ENCODE measurements around the gene MTA3. TPM values are rescaled to one million over a fixed set of nuclear protein-coding genes. Genes with fewer than 3 reads are reported as not detected.

Gene MTA3
- total RNA-seq, 1 experiment from 2014 or later, result 57.1 TPM

GRCh38 chr2:42636934-42637333, 68.5 kb downstream of the MTA3 start:
- Histone ChIP-seq H3K9me3 (ENCODE audit: low read depth, low read length, poor library complexity, severe bottlenecking) (no peaks in the 10 kb centered on the region), H3K4me3 (ENCODE audit: low read depth, low read length, poor library complexity, severe bottlenecking) (no peak overlapping the region), H3K4me1 (ENCODE audit: insufficient read depth, low read length, poor library complexity, severe bottlenecking) (peaks cover 9% of the 10 kb centered on the region), H3K36me3 (ENCODE audit: insufficient read depth, low read length, poor library complexity, severe bottlenecking) (no peaks in the 10 kb centered on the region), H3K27ac (ENCODE audit: low read depth, low read length, poor library complexity, severe bottlenecking) (no peak overlapping the region), H3K27me3 (replicated peaks; ENCODE audit: insufficient read depth, low read depth, low read length, poor library complexity) (no peaks in the 10 kb centered on the region)
- BruUV-seq (replicated peaks), result no TSS peak
- no peak for DNase-seq (ENCODE audit: low spot score)
- CTCF ChIA-PET, result interaction anchor here (0.6 kb wide), 1 partner anchor 266 kb away, joined by 3 read pairs; no protein-coding TSS in a partner anchor
- POLR2A ChIA-PET (ENCODE audit: low non-redundant PET), result no interaction called here
- intact Hi-C loops (cut with micrococcal nuclease; ENCODE audit: unreplicated experiment), result no loop called here
- TF ChIP-seq CTCF (conservative IDR thresholded peaks at IDR 0.05; ENCODE audit: low read depth, low read length) (no peak), EZH2 (IDR thresholded peaks at IDR 0.05; ENCODE audit: borderline replicate concordance, low read depth, low read length, poor library complexity, severe bottlenecking) (no peak)

- no peak for DNase-seq (ENCODE audit: low spot score)
- ChIA-PET POLR2A (ENCODE audit: low non-redundant PET) (no interaction called here), CTCF (interaction anchor here (0.7 kb wide), 1 partner anchor 279 kb away, joined by 3 read pairs; no protein-coding TSS in a partner anchor)
- intact Hi-C loops (cut with micrococcal nuclease; ENCODE audit: unreplicated experiment), result no loop called here
- Histone ChIP-seq H3K4me1 (ENCODE audit: insufficient read depth, low read length, poor library complexity, severe bottlenecking) (peaks cover 9% of the 10 kb centered on the region), H3K4me3 (ENCODE audit: low read depth, low read length, poor library complexity, severe bottlenecking) (no peak overlapping the region), H3K9me3 (ENCODE audit: low read depth, low read length, poor library complexity, severe bottlenecking) (no peaks in the 10 kb centered on the region), H3K27ac (ENCODE audit: low read depth, low read length, poor library complexity, severe bottlenecking) (no peak overlapping the region), H3K27me3 (replicated peaks; ENCODE audit: insufficient read depth, low read depth, low read length, poor library complexity) (no peaks in the 10 kb centered on the region), H3K36me3 (ENCODE audit: insufficient read depth, low read length, poor library complexity, severe bottlenecking) (peaks cover 2% of the 10 kb centered on the region)
- BruUV-seq (replicated peaks), result no TSS peak
- TF ChIP-seq EZH2 (IDR thresholded peaks at IDR 0.05; ENCODE audit: borderline replicate concordance, low read depth, low read length, poor library complexity, severe bottlenecking), result no peak
- no peak for TF ChIP-seq CTCF (conservative IDR thresholded peaks at IDR 0.05; ENCODE audit: low read depth, low read length)
Measured at GRCh38 chr2:42638080-42638784, 69.8 kb downstream of the MTA3 start.

- intact Hi-C loops (cut with micrococcal nuclease; ENCODE audit: unreplicated experiment), result no loop called here
- CTCF ChIA-PET, result no interaction called here
- H3K4me1 ChIP-seq (ENCODE audit: insufficient read depth, low read length, poor library complexity, severe bottlenecking), result peaks cover 9% of the 10 kb centered on the region
- no TSS peak for BruUV-seq (replicated peaks)
- peaks cover 8% of the 10 kb centered on the region for H3K36me3 ChIP-seq (ENCODE audit: insufficient read depth, low read length, poor library complexity, severe bottlenecking)
- TF ChIP-seq EZH2 (IDR thresholded peaks at IDR 0.05; ENCODE audit: borderline replicate concordance, low read depth, low read length, poor library complexity, severe bottlenecking), result no peak
- no peak for TF ChIP-seq CTCF (conservative IDR thresholded peaks at IDR 0.05; ENCODE audit: low read depth, low read length)
- no peak overlapping the region for H3K27ac ChIP-seq (ENCODE audit: low read depth, low read length, poor library complexity, severe bottlenecking)
- DNase-seq (ENCODE audit: low spot score), result no peak
- H3K4me3 ChIP-seq (ENCODE audit: low read depth, low read length, poor library complexity, severe bottlenecking), result no peak overlapping the region
- H3K27me3 ChIP-seq (replicated peaks; ENCODE audit: insufficient read depth, low read depth, low read length, poor library complexity), result no peaks in the 10 kb centered on the region
- no peaks in the 10 kb centered on the region for H3K9me3 ChIP-seq (ENCODE audit: low read depth, low read length, poor library complexity, severe bottlenecking)
- POLR2A ChIA-PET (ENCODE audit: low non-redundant PET), result no interaction called here
Measured at GRCh38 chr2:42639340-42640077, 71.1 kb downstream of the MTA3 start.

All from A673 (cell line).